HepG2 (cell line): ENCODE results near the gene SLC26A4. TPM values are rescaled to one million over a fixed set of nuclear protein-coding genes. Genes with fewer than 3 reads are reported as not detected.
A peak's percentile ranks its signal among the peaks of the same experiment; 100 is the strongest.

ENCODE experiments used
- ATF5 ChIP-seq: sonication (generic); formaldehyde crosslinking; IDR thresholded peaks from 2 replicates; pipeline ENCODE4 v1.4.0; 2020; ENCODE audit warnings: mild to moderate bottlenecking, low read depth, missing genetic modification reagents
- ATF7 ChIP-seq, 2 experiments: fragments of 450-650 bp in 1 of 2; sonication (generic) in 1 of 2; formaldehyde crosslinking in 1 of 2; IDR thresholded peaks; 2 replicates each; pipeline versions ENCODE4 v1.4.0 to v1.6.1; 2016 to 2020; ENCODE audit warnings: antibody characterized with exemption in 1 of 2, mild to moderate bottlenecking in 1 of 2, missing genetic modification reagents in 1 of 2
- CAMTA2 ChIP-seq: sonication (generic); formaldehyde crosslinking; IDR thresholded peaks from 2 replicates; pipeline ENCODE4 v1.4.0; 2020; ENCODE audit warnings: mild to moderate bottlenecking, missing genetic modification reagents, borderline replicate concordance
- DDIT3 ChIP-seq: sonication (generic); formaldehyde crosslinking; IDR thresholded peaks from 2 replicates; pipeline ENCODE4 v1.4.0; 2020; ENCODE audit warnings: mild to moderate bottlenecking, missing genetic modification reagents
- HOXA3 ChIP-seq: sonication (generic); formaldehyde crosslinking; IDR thresholded peaks from 2 replicates; pipeline ENCODE4 v1.5.0; 2020; ENCODE audit warnings: missing genetic modification reagents
- MAX ChIP-seq: IDR thresholded peaks from 2 replicates; pipeline ENCODE4 v1.6.1; 2012; ENCODE audit warnings: inconsistent platforms
- NFE2L1 ChIP-seq: sonication (generic); formaldehyde crosslinking; IDR thresholded peaks from 2 replicates; pipeline ENCODE4 v1.4.0; 2020; ENCODE audit warnings: missing genetic modification reagents, mild to moderate bottlenecking, borderline replicate concordance
- PRDM15 ChIP-seq: sonication (generic); formaldehyde crosslinking; IDR thresholded peaks from 2 replicates; pipeline ENCODE4 v1.4.0; 2020; ENCODE audit warnings: missing genetic modification reagents
- PRPF4 ChIP-seq: fragments of 200-400 bp; formaldehyde crosslinking; IDR thresholded peaks from 2 replicates; pipeline ENCODE4 v1.6.1; 2016; ENCODE audit warnings: low read length, low read depth; ENCODE audit not compliant: poor library complexity, severe bottlenecking
- SCMH1 ChIP-seq: sonication (generic); formaldehyde crosslinking; IDR thresholded peaks from 2 replicates; pipeline ENCODE4 v1.9.0; 2021; ENCODE audit warnings: missing genetic modification reagents, mild to moderate bottlenecking, borderline replicate concordance
- SMC3 ChIP-seq: IDR thresholded peaks from 2 replicates; pipeline ENCODE4 v1.6.1; 2011; ENCODE audit warnings: low read length, improper control_type of control experiment
- SP2 ChIP-seq: sonication (generic); formaldehyde crosslinking; IDR thresholded peaks from 2 replicates; pipeline ENCODE4 v1.5.1; 2020; ENCODE audit warnings: mild to moderate bottlenecking, missing genetic modification reagents
- SRY ChIP-seq: sonication (generic); formaldehyde crosslinking; IDR thresholded peaks from 2 replicates; pipeline ENCODE4 v1.8.0; 2022; ENCODE audit warnings: mild to moderate bottlenecking, missing genetic modification reagents
- THAP11 ChIP-seq: IDR thresholded peaks from 2 replicates; pipeline ENCODE4 v1.6.1; 2016; ENCODE audit warnings: missing biosample characterization, missing genetic modification reagents
- ZBTB21 ChIP-seq: sonication (generic); formaldehyde crosslinking; IDR thresholded peaks from 2 replicates; pipeline ENCODE4 v1.4.0; 2020; ENCODE audit warnings: missing genetic modification reagents
- ZMYM3 ChIP-seq: sonication (generic); formaldehyde crosslinking; IDR thresholded peaks from 2 replicates; pipeline ENCODE4 v1.5.1; 2020; ENCODE audit warnings: mild to moderate bottlenecking, missing genetic modification reagents
- ZNF281 ChIP-seq: sonication (generic); formaldehyde crosslinking; IDR thresholded peaks from 2 replicates; pipeline ENCODE4 v1.4.0; 2020; ENCODE audit warnings: missing genetic modification reagents, borderline replicate concordance
- ZNF296 ChIP-seq: sonication (generic); formaldehyde crosslinking; conservative IDR thresholded peaks from 2 replicates; pipeline ENCODE4 v1.5.0; 2020; ENCODE audit warnings: mild to moderate bottlenecking, missing genetic modification reagents
- ZNF367 ChIP-seq: sonication (generic); formaldehyde crosslinking; IDR thresholded peaks from 2 replicates; pipeline ENCODE4 v1.4.0; 2020; ENCODE audit warnings: missing genetic modification reagents, borderline replicate concordance
- ZNF546 ChIP-seq: sonication (generic); formaldehyde crosslinking; conservative IDR thresholded peaks from 2 replicates; pipeline ENCODE4 v1.8.1; 2023; ENCODE audit warnings: mild to moderate bottlenecking, missing genetic modification reagents
- ZNF549 ChIP-seq: sonication (generic); formaldehyde crosslinking; IDR thresholded peaks from 2 replicates; pipeline ENCODE4 v1.5.0; 2020; ENCODE audit warnings: missing genetic modification reagents
- ZNF816 ChIP-seq: sonication (generic); formaldehyde crosslinking; IDR thresholded peaks from 2 replicates; pipeline ENCODE4 v1.8.0; 2022; ENCODE audit warnings: missing genetic modification reagents, mild to moderate bottlenecking, borderline replicate concordance
- polyA plus RNA-seq, 8 experiments: library from polyadenylated mRNA; depleted of rRNA in 3 of 8; stranded (reverse) in 7 of 8; unstranded in 1 of 8; fragments of >200 nt; fragmentation: Illumina TruSeq in 4 of 8; extraction: Trizol in 4 of 8; gene quantifications; 2 replicates each; pipeline versions ENCODE4 v1.2.1 to v1.2.3, GENCODE V29; 2011 to 2016; ENCODE audit warnings: low read depth in 4 of 8, missing spikeins in 1 of 8, mixed read lengths in 1 of 8; ENCODE audit not compliant: insufficient read depth in 1 of 8
- total RNA-seq, 5 experiments: library from RNA; depleted of rRNA; stranded (reverse); fragments of >200 nt; fragmentation: Illumina TruSeq; extraction: Trizol; gene quantifications; 2 replicates each; pipeline ENCODE4 v1.2.3, GENCODE V29; 2016; ENCODE audit warnings: low read depth in 1 of 5

SLC26A4 gene
- total and polyA plus RNA-seq, 2 of the 13 experiments (the other 11 are each of a cell fraction or from before 2014, with no cell fraction given) = 0.08 to 0.11 TPM

- peak; percentile 0; the same call in 1 of the 2 replicates for TF ChIP-seq ZBTB21 (CRISPR knock-in tag)
- no peak; the same call in 1 of the 2 replicates for TF ChIP-seq SRY (CRISPR knock-in tag)
- TF ChIP-seq PRPF4 = no peak
- TF ChIP-seq THAP11 (CRISPR knock-in tag) = peak; percentile 97
- TF ChIP-seq ZNF546 = 0 out of 2 replicates have a peak, but pooled peaks have one; percentile 69
- TF ChIP-seq SCMH1 (CRISPR knock-in tag) = no peak
- TF ChIP-seq HOXA3 (CRISPR knock-in tag) = peak; percentile 52; the same call in 1 of the 2 replicates
- peak; percentile 28; the same call in 1 of the 2 replicates for TF ChIP-seq CAMTA2 (CRISPR knock-in tag)
- no peak for TF ChIP-seq PRDM15 (CRISPR knock-in tag)
- TF ChIP-seq ZNF816 = peak; percentile 75; the same call in 1 of the 2 replicates
- no peak for TF ChIP-seq ATF5
- TF ChIP-seq ZNF549 (CRISPR knock-in tag) = no peak
- TF ChIP-seq NFE2L1 (CRISPR knock-in tag) = no peak
- no peak for TF ChIP-seq ATF7 (IDR thresholded peaks at IDR 0.05)
- no peak for TF ChIP-seq ATF7 (CRISPR knock-in tag; IDR thresholded peaks at IDR 0.05)
- TF ChIP-seq SMC3 = peak; percentile 88; the same call in 1 of the 2 replicates
- peak; percentile 84 for TF ChIP-seq MAX
- no peak for TF ChIP-seq ZNF367 (CRISPR knock-in tag)
- no peak for TF ChIP-seq ZNF296 (CRISPR knock-in tag)
- TF ChIP-seq ZMYM3 (CRISPR knock-in tag) = no peak
- TF ChIP-seq ZNF281 (CRISPR knock-in tag) = no peak
- TF ChIP-seq DDIT3 (CRISPR knock-in tag) = no peak
- TF ChIP-seq SP2 (CRISPR knock-in tag) = peak; percentile 22; the same call in 1 of the 2 replicates
Observed at GRCh38 chr7:107743567-107744344, 83.1 kb downstream of the SLC26A4 start, which contains the start of gene CBLL1 (continued).
